GM19240 (cell line): ENCODE measurements around the gene DAZAP2.
"Not testable (repeated sequence)": the region's sequence is repeated elsewhere in the genome, so short reads cannot be mapped to it uniquely, and the experiment has no call there.

Experiments
- DNase-seq: peaks from one replicate; pipeline ENCODE4 v3.0.0; 2011; ENCODE audit warnings: low spot score; ENCODE audit not compliant: insufficient read length

Gene DAZAP2

DNA sequence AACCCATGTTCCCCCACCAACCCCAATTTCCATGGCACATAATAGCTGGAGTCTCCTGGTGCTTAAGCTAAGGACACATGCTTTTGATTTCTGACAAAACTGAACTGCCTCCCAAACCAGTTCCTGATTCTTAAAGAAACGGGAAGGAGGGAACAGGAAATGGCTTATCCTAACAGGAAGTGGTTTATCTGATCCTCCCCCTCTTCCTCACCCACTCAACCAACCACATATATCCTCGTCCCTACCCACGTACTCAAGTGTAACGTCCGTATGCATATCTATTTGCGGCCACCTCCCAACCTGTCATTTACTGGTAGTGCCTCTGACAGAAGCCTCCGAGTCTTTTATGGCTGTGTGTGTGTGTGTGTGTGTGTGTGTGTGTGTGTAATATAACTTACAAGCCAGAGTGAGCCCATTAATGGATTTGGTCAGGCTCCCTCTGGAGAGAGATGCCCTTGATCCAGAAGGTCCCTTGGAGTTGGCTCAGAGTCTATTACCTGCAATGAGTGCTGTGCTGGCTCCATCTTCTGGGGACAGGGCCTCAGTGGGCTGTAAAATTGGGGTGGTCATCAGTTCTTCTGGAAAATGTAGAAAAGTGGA, 7.7 kb downstream of the DAZAP2 start:
- no peak for DNase-seq

DNA sequence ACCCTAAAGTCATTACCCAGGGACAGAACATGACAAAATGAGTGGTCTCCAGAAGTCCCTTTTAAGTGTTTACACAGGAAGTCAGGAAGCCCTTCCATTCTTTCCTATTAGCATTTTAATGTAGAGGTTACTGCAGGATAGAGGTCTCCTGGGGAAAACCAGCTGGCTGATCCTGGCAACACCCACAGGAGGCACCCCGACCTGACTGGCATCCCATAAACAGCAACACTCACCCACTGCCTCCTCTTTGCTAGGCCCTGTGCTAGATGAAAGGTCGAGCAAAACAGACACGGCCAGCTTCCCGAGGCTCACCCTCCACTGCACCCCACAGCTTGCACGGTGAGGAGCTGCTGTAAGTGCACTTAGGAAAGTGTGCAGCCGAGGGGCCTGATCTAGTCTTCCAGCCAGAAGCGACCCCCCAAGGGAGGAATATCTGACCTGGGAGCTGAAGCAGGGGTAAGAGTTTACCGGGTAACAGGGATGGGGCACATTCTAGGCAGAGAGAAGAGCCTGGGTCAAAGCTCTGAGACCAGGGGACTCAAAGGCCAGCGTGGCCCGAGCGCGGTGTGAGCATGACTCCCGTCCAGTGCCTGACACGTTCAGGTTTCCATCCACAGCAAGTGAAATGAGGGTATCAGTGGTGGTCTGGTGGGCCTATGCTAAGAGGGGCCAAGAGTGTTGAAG, 9.0 kb downstream of the DAZAP2 start:
- DNase-seq: no peak

DNA sequence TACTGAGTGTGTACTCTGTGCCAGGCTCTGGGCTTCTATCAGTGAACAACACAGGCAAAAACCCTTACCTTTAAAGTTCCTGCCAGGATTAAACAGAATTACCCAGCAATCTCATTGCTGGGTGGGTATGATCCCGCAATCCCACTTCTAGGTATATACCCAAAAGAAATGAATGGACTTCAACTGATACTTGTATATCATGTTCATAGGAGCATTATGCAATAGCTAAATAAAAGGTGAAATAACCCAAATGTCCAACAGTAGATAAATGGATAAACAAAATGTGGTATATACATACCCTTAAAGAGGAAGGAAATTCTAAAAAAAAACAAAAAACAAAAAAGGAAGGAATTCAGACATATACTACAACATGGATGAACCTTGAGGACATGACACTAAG, 14.7 kb downstream of the DAZAP2 start:
- DNase-seq: no peak

DNA sequence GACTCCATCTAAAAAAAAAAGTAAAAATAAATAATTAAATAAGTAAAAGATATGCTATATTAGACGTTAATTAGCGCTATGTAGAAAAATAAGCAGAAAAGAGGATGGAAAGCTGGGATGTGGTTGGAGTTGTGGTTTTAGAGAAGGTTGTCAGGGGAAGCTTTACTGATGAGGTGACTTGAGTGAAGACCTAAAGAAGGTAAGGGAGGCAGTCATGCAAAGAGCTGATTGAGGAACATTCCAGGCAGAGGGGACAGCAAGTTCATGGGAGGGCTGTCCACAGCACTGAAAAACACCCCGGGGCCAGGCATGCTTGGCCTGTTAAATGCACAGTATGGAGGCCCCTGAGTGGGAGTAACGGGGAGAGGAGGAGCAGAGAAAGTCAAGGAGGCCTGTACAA, 15.9 kb downstream of the DAZAP2 start:
- DNase-seq: no peak

DNA sequence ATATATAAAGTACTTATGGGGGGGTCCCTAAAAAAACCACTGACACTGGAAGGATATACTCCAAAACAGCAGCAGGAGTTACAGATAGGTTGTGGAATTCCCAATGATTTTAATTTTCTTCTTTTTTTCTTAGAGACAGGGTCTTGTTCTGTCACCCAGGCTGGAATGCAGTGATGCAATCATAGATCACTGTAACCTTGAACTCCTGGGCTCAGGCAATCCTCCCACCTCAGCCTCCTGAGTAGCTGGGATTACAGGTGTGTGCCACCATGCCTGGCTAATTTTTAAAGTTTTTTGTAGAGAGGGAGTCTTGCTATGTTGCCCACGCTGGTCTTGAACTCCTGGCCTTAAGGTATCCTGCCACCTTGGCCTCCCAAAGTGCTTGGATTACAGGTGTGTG, 21.0 kb downstream of the DAZAP2 start:
- not testable (repeated sequence) for DNase-seq

DNA sequence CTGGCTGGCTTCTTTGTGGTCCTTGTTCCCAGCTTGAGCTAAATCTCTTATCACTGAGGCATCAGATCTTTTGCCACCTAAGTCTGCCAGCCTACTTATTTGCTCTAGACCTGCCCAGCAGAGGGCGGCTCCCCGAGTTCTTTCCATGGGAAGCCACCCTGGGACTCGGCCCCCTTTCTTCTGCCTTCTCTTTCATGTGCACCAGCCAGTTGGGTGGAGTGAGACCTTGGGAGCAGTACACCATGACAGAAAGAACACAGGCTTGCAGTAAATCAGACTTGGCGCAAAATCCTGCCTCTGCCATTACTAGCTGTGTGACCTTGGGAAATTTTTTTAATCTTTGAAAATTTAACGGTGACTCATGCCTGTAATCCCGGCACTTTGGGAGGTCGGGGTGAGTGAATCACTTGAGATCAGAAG, 24.1 kb downstream of the DAZAP2 start:
- DNase-seq: no peak

DNA sequence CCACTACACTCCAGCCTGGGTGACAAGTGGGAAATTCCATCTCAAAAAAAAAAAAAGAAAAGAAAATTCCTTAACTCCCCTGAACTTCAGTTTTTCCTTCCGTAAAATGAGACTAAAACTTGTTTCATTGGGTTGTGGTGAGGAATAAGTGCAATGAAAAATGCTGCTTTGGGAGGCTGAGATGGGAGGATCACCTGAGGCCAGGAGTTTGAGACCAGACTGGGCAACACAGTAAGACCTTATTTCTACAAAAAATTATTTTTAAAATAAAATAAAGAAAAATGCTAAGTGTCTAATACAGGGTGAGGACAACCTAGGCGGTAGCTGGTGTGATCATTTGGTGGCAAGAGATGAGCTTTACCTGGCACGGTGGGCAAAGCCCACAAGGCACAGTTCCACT, 24.7 kb downstream of the DAZAP2 start:
- no peak for DNase-seq

DNA sequence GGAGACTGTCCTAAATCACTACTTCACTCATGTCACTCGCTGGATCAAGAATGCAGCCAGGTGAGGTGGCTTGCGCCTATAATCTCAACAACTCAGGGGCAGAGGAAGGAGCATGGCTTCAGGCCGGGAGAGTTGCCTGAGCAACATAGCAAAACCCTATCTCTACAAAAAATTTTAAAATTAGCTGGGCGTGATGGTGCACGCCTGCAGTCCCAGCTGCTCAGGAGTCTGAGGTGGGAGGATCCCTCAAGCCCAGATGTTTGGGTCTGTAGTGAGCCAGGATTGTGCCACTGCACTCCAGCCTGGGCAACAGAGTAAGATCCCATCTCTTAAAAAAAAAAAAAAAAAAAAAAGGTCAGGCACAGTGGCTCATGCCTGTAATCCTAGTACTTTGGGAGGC, 25.7 kb downstream of the DAZAP2 start:
- DNase-seq: no peak

DNA sequence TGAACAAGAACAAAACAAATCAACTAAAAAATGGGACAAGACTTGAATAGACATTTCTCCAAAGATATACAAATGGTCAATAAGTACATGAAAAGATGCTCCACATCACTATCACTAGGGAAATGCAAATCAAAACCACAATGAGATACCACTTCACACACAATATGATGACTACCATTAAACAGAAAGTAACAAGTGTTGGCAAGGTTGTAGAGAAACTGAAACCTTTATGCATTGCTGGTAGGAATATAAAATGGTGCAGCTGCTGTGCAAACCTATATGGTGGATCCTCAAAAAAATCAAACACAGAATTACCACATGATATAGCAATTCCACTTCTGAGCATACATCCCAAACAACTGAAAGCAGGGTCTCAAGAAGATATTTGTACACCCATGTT, 26.4 kb downstream of the DAZAP2 start:
- DNase-seq: no peak

DNA sequence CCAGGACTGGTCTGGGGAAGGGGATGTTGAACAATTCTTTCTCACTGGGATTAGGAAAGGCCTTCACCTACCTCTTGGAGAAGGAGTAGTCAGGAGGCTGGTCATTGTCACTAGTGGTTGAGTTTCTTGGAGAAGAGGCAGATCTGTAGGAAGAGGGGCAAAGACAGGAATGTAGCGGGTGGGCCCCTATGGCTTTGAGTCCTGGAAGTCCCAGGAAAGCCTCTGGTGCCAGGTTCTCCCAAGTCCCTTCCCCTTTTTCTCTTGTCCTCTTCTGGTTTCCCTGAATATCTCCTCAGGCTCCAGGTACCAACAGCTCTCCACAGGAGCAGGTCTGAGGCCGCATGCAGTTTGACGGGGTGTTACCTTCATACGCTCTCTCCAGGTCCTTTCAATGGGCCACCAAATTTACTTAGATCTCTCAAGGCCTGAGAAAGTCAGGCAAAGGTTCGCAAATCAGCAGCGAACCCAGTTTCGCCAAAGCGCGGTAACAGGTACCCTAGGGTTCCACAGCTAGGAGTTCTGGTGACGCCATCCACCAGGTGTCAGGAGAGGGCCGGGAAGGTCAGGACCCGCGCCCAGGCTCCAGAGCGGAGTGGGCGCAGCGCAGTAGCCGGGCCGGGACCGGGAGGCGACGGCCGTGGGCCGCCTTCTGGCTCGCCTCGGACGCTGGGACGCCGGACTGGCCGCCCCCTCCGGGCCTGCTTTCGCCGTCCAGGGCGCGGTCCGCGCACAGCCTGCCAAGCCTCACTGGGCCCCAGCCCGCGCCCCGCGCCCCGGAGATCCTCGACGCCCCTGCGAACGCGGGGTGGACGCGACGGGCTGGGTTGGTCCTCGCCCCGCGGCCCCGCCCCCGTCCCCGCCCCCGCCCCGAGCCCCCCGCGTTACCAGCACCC, 30.8 kb downstream of the DAZAP2 start:
- DNase-seq: no peak

DNA sequence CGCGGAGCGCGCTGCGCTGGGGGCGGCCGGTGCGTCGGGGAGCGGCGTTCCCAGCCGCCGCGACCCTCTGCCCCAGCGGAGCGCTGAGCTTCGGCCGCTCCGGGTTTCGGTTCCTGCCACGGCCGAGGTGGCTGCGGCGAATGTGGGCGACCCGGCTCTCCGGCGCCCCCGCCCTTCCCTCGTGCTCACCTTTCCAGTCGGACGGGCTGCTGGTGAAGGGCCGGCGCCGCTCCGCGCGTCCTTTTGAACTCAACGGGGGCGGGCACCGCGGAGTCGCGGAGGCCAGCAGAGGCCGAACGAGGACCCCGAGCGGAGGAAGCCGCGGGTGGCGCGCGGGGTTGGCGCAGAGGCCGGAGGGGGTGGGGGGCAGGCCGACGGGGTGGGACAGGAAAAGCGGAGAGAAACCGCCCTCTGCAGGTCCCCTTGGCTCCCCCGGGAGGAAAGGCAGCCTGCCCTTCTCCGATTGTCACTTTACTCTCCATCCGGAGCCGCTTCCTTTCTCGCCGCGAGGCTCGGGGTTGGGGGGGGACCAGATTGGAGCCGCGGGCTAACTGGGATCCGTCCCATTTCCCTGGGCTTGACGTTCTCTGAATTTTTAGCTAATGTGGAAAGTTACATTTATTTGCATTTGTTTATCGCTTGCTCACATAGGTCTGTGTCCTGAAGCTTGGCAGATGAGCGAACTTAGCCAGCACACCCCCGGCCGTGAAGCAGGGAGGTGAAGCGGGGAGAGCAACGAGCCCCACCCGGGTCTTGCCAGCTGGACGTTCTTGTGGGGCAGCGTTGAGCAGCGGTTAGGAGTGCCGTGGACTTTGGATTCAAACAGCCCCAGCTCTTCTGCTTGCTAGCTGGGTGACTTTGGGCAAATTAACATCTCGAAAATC, 31.7 kb downstream of the DAZAP2 start, which contains the start of gene SMAGP:
Gene SMAGP (minus strand): TSS at position 349 of the 884 bp plus-strand sequence. CDS start 1,137 bp downstream, outside the sequence.
- no peak for DNase-seq

DNA sequence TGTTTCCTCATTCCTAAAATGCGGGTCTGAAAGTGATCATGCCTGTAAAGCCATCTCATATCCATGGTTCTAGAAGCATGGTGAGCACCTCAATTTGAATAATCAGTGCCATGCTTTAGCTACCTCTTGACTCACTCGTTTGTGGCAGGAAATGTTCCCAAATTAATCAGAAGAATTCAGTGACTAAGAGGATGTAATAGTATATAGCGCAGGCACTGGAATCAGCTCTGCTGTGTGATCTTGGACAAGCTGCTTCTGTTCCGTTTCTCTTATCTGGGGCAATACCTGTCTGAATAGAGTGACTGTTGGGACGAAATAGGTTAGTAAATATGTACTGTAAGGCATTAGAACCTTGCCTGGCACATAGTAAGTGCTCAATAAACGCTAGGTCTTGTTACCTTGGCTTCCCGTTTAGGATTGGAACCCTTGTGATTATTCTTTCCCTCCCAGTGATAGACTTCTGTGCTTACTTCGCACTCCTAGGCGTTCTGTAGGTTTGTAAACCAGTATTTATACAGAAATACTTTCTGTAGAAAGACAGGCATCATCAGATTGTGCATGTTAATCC, 32.4 kb downstream of the DAZAP2 start:
- DNase-seq: no peak

DNA sequence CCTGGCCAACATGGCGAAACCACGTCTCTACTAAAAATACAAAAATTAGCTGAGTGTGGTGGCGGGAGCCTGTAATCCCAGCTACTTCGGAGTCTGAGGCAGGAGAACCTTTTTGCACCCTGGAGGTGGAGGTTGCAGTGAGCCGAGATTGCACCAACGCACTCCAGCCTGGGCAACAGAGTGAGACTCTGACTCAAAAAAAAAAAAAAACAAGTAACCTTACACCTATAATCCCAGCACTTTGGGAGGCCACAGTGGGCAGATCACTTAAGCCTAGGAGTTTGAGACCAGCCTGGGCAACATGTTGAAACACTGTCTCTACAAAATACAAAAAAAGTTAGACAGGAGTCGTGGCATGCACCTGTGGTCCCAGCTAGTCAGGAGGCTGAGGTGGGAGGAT, 34.2 kb downstream of the DAZAP2 start:
- DNase-seq: not testable (repeated sequence)

DNA sequence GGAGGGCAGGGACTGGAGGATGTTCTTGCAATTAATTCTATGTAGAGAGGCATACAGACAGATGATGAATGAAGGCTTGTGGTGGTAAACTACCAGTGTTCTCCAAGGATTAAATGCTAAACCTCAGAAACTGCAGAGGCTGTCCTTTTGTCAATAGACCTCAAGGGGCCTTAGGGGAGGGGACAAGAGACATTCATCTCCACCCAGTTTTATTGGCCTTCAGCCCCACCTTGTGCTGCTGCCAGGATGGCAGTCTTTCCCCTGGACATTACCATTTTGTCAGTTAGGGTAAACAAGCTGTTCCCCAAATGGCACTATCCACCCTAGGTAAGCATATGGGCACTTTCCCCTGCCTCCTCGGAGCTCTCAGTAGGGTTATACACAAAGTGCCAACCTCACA, 36.5 kb downstream of the DAZAP2 start:
- no peak for DNase-seq

DNA sequence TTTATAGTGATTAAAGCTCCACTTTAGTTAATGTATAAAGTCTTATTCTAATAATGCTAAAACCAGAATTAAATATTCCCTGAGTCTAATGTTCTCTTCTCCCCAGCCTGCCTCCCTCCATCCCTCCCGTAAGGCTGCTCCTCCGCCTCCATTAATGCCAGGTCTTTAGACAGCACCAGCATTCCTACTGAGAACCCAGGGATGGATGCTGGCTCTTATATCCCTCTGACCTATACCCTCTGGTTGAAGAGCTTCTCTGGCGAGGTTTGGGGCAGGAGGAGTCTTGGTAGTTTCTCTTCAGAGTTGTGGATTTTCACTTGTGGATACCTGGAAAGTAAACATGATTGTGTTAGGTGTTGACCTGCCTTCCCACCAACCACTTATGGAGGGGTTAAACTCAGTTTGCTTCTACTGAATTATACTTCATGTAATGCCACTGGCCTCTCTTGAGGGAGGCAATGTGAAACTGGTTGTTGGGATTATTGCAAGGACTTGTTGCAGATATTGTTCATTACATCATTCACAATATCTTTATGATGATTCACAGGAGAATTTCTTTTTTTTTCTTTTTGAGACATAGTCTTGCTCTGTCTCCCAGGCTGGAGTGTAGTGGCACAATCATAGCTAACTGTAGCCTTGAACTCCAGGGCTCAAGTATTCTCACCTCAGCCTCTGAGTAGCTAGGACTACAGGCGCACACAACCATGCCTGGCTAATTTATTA, 42.7 kb downstream of the DAZAP2 start:
- DNase-seq: no peak

DNA sequence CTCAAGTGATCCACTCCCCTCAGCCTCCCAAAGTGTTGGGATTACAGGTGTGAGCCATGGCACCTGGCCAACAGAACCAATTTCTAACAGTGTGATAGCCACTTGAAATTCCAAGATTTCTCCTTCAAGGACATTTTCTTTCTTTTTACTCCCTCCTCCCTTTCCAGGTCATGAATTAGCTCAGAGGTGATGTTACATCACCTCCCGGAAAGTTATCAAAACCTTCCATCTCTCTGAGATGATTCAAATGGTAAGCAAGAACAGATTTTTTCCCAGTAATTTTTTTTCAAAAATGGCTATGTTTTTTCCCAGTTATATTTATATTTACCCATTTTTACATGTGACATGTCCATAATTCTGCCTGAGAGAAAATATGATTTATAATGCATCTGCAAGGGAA, 47.2 kb downstream of the DAZAP2 start:
- no peak for DNase-seq

DNA sequence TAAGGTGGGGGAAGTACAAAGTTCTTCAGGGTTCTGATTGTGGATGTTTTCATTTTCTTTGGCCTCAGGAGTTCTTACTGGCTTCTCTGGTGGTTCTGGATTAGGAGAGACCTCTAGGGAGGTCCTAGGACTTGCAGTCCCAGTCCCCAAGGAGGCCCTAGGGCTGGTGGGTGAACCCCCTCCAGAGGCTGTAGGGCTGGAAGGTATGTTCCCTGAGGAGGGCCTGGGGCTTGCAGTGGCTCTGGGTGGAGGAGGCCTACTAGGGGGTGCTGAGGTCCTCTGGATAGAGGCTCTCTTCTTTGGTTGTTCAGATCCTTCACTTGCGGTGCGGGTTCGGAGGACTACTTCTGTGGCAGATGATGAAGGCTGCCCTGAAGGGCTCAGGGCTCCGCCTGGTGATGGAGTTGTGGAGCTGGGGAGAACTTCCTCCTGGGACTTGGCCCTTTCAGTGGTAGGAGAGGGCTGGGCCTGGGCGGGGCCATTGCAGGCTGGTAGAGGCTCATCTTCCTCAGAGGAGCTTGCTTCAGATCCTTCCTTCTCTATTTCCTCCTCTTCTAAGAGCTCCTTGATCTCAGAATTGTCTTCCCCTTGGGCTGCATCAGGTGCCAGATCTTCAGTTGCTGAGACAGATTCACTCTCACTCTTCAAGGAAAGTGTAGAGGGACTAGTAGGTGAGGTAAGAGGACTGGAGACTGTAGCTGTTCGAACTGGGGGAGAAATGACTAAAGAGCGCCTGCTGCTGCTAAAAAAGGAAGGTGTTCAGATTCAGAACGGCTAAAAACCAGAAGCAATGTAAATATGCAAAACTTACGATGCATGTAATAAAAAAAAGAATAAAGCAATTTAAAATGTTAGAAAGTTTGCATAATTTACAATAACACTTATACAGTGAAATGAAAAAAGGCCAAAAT, 53.2 kb downstream of the DAZAP2 start:
- not testable (repeated sequence) for DNase-seq
